GM19467 (cell line): ENCODE results near the gene FEZF1.

Experiments
- ATAC-seq: cut with Tn5 transposase; IDR thresholded peaks from one replicate; pipeline ENCODE4 v1.9.1; 2021; ENCODE audit warnings: mild to moderate bottlenecking, moderate library complexity; ENCODE audit not compliant: unreplicated experiment

The FEZF1 gene

GRCh38 chr7:122304319-122304975 is at the start of gene FEZF1:
FEZF1 (minus strand) TSS chr7:122304750; CDS start chr7:122304437, 313 bp downstream.
- ATAC-seq, result no peak

DNA sequence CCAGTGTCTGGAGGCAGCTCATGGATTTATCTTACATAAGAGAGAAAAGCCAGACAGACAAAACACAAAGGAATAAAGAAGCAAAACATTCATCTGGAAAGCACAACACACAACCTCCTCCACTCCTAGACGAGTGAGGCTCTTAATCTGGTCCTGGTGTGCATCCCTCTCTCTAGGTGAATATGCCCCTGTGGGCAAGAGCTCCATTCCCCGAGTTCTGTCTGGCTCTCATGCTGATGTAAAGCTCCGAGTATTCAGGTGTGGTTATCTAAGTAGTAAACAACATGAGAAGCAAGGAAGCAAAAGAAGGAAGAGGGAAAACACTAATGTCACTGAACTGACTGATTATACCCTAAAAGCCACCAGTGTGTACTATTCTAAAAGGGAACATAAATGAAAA is 47.9 kb upstream of the FEZF1 start:
- no peak for ATAC-seq

GRCh38 chr7:122350701-122351100 is 46.2 kb upstream of the FEZF1 start:
- ATAC-seq, result no peak

DNA sequence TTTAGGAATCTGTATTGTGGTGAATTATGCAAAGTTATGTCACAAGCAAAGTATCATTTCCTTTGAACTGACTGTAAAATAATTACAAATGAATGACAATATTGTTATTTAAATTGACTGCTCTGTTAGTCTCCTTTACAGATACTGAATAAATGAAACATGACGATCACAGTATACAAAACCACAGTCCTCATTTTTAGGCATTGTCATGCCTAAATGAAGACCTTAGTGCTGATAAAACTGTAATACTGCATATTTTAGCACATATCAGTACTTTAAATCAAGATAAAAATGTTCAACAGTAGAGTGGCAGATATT is 39.7 kb upstream of the FEZF1 start:
- ATAC-seq, result no peak

- no peak for ATAC-seq
Measured at GRCh38 chr7:122343601-122344302, 39.2 kb upstream of the FEZF1 start.

DNA sequence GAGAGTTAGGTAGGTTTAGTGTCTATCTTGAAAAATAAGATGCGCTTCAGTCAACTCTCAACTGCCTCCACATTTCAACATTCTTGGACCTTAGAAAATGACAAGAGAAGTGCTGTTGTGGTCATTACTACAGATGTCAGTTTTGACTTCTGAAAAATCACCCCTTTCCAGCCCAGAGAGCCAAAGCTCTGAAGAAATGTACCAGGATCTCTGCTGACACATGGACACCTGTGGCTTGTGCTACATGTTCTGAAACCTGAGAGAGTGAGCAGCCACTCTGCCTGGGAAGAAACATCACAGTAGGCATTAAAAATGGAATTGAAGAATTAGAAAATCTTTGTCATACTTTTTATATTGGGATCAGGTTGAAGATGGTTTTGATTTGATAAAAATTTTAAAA is 35.9 kb upstream of the FEZF1 start:
- no peak for ATAC-seq

DNA sequence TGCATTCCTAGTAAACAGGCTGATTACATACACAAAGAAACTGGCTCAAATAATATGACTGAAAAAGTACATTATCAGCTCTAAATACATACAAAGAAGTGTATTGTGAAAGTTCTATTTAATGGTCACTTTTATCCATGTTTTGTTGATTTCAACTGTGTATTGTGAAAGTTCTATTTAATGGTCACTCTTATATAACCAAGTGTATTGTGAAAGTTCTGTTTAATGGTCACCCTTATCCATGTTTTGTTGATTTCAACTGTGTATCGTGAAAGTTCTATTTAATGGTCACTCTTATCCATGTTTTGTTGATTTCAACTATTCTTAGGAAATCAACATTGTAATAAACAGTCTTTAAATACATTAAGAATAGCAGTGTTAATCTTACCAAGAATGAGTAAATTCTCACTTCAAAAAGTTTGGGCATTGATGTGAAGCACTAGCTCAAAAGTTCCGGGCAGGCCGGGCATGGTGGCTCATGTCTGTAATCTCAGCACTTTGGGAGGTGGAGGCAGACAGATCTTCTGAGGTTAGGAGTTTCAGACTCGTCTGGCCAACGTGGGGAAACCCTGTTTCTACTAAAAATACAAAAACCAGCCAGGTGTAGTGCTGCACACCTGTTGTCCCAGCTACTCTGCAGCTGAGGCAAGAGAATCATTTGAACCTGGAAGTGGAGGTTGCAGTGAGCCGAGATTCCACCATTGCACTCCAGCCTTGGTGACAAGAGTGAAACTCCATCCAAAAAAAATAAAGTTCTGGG is 34.8 kb upstream of the FEZF1 start:
- no peak for ATAC-seq

DNA sequence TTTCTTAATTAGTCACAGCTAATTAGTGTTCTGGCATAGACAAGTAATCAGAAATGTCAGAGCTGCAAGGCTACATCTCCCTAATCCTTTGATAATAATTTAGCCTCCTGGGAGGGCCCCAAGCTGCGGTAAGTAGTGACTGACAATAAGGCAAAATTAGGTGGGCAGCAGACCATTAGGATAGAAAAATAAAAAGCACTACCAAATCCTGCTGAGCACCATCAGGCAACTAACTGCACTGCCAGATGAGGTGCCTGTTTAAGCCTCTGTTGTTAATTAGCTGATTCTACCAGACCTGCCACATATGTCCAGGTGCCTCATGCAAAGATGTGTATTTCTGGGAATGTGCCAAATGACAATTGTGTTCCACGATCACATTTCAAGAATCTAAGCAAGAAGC is 32.5 kb upstream of the FEZF1 start:
- ATAC-seq, result no peak

DNA sequence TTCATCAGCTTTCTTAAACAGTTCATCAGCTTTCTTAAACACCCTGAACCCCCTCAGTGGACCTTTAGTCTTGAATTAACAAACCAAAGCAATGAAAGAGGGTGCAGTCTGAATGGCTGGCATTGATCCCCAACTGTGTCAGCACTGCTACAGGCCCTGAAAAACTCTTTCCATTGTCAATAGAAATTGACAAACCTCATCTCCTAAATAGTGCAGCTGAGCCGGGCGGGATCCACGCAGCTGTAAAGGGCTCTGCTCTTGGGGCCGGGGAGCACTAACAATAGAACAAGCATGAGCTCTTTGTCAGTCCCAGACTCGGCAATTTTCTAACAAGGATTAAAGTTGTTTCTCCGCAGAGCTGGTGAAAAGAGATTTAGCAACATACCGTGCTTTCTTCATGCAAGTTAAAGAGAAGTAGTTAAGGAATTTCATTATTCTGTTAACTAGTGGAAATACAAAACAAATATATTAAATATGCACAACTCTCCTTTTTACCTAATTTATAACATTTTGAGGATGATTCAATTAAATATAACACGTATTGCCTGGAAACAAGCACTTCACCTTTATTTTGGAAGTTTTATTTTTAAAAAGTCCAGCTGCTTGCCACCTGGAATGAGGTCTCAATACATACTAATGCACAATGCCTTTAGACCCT is 24.7 kb upstream of the FEZF1 start:
- no peak for ATAC-seq

DNA sequence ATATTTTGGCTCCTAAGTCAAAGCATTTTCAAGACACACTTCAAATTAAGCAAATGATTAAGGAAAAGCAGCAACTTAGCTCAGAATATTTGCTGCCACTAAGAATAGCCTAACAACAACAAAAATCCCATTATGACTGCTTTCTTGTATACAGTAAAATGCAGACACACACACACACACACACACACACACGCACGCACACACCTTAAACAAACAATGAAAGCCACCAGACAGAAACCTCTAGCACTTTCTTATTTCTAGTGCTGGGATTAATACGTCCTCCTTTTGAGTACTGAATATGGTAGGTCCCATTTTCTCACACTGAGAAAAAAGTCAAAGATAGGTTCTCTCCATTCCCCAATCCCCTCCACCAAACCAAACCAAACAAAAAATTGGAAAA is 23.4 kb upstream of the FEZF1 start:
- ATAC-seq, result no peak

DNA sequence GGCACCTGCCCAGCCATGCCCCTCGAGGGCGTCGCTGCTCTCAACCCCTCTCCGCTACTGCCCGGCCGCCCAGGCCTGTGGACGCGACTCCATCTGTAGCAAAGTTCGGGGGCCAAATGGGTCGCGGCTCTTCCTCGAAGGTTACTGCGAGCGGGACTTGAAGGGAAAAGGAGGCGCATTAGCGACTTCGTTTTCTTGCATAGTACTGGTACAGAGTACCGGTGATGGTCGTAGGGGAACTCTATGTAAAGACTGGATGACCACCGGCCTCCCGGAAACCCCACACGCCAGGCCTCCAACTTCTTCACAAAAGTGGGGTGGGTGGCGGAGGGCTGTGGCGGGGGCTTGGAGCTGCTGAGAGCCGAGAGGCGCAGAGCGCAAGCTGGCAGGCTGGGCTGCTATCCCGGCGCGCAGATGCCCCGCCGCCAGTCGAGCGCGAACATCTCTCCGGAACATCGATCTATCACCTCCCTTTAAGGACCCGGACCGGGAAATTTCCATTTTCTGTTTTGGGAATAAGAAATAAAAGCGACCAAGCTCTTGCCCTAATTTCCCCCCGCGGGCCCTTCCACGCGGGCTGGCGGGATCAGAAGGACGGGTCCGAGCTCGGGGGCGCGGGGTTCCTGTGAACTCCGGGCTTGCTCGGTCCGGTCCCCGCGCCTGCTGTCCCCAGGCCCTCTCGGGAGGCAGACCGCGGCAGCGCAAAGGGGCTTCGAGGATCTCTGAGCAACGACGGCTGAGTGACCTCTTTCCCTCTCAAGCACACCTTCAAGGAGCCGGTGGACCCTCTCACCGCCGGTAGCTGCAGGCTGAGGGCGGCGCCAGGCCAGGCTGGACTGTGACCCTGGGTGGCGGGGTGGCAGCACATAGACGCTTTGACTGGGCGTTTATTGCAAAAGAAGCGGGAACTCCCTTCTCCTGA is 12.2 kb upstream of the FEZF1 start:
- no peak for ATAC-seq

DNA sequence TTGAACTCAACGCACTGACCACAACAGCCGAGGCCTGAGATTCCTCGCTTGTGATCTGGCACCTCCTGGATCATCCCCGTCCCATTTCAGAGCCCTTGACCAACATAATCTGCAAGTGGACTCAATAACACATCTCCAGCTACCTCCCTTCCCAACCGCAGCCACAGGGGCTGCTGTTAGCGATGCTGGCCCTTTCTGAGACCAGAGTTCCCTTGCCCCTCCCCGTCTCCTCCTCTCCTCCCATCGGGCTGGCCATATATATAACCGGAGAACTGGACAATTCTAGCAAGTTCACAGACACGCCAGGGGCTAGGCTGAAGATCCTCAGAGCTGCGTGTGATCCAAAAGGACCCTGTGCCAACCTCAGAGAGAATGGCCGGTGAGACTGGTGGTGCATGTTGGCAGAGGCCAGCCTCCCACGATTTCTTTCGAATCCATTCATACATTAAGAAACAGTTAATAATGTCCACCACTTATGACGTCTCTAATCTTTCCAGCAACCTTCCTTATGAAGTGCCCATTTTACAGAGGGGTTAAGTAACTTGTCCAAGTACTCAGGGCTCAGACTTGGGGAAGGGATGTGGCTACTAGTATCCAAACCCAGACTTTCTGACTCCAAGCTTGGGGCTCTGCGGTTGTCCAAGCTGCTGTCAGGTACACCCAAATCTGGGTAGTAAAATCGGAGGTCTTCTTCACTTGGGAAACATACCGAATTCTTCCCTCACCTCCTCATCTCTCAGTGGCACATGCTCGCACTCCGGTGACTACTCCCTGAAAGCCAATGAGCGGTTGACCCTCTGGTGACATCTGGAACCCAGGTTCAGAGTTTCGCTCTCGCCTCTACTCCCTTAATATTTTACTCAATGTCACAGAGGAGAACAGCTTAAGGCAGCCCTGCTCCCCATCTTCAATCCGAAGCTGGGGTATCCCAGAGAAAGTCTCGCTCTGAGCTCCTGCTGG is 11.2 kb upstream of the FEZF1 start:
- no peak for ATAC-seq

GRCh38 chr7:122314284-122314683 is 9.7 kb upstream of the FEZF1 start:
- no peak for ATAC-seq

GRCh38 chr7:122312789-122313188 is 8.2 kb upstream of the FEZF1 start:
- no peak for ATAC-seq

GRCh38 chr7:122311734-122312450 is 7.3 kb upstream of the FEZF1 start:
- ATAC-seq, result no peak

DNA sequence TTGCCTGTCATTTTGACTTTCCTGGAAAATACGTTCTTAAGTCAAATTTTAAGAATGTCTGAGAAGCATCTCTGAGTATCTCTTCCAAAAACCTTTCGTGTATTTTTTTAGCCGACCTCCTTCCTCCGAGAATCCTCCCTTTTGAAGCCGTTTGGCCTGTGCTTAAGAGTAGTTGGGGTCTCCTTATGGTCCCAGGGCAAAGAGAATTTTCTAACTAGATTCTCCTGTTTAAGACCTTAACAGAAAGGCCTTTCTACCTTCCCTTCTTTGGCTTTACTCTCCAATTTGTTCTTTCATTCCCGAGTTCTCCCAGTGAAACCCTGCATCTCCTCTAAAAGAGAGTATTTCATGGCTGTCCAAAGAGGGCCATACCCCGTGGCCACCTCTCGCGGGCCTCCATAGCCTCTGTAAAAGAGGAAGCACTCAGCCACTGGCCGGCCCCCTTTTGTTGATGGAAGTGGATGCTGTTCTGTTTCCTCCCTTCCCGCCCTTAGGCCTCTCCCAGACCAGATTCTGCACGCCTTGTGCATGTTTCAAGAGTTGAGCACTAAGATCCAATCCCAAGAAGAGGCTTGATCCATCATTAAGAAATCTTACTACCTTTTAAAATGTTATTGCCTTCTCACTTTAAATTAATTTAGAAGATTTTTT is 6.6 kb upstream of the FEZF1 start:
- ATAC-seq, result no peak

DNA sequence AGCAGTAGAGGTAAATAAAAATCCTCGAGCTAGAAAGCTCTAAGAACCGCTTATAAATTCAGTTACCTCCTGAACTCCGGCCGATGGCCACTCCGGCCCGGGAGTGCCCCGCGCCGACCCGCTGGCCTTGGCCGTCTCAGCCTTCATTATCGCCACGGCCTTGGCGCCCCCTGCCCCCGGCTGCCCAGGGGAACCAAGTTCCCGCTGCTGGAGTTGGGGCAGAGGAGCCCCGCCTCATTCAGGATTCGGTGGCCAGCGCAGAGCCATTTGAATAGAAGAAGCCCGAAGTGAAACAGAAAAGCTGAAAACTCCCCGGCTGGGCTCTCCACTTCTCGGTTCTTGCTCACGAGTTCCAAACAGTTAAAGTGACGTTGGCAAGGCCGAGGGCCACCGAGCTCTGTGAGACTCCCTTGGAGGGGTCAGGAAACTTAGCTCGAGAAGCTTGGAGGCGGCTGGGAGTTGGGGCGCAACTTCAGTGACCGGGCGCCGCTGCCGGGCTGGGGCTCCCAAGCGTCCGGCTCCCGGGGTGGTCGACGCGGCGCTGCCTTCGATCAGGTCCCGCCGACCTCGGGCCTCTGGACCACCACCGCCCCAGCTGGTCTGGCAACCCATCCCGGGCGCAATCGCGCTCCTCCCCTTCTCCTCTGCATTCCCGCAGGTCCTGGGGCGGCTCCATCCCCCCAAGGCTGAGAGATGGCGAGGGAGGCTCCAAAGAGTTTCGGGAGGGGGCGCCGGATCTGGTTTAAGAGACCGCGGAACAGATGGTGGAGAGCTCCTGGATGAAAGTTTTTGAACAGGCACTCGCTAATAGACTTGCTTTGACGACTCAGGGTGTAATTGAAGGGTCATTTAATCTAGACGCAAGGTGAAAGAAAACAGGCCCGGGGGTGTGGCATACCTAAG is 5.8 kb upstream of the FEZF1 start:
- no peak for ATAC-seq
